Ovary (tissue), 3 donors: ENCODE measurements around the gene CSRP1.

Experiments used
- EP300 ChIP-seq: sonication (generic); formaldehyde crosslinking; IDR thresholded peaks from one replicate; pipeline ENCODE4 v1.6.1; 2017; ENCODE audit warnings: antibody characterized with exemption
- POLR2A ChIP-seq: fragments of 450-650 bp; IDR thresholded peaks from one replicate; pipeline ENCODE4 v1.6.1; 2017; ENCODE audit warnings: antibody characterized with exemption, mild to moderate bottlenecking, moderate library complexity
- TF ChIP-seq, protein P1 (sequence below), 3 donors: fragments of 450-650 bp in 2 of 3; fragments of 200-600 bp in 1 of 3; IDR thresholded peaks; one replicate each; pipeline versions ENCODE4 v1.5.1 to v1.8.0; 2016 to 2022; ENCODE audit warnings: antibody characterized with exemption in 3 of 3, mild to moderate bottlenecking in 1 of 3
- donor health status: DM: no; HTN: no; CAD: no.

DNA sequence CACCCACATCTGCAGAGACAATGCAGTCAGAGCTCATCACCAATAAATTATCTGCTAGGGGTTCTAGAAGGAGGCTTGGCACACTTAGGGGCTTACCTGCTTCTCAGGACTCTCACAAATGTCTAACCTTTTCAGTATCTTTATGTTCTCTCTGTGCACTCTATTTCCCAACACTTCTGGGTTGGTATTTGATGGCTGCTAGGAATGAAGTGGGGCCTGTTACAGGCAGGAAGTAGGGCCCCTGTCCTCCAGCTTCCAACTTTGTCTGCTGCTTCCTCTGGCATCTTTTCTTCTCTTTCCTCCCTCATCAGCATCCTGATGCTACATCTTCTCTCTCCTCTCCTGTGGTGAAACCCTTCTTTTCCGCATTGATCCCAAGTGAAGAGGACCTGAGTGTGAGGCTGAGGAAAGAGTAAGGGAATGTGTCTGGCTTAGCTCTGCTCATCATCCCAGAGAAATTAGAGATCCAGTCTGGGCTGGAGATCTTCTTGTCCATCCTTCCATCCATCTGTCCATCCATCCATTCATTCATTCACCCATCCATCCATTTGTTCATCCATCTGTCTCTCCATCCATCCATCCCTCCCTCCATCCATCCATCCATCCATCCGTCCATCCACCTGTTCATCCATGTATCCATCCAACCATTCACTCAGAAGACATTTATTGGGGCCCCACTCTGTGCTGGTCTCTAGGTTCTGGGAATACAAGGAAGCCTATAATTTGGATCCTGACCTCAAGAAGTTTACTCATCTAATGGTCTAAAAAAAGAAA is 2.9 kb upstream of the CSRP1 start:
- TF ChIP-seq, protein P1, sequence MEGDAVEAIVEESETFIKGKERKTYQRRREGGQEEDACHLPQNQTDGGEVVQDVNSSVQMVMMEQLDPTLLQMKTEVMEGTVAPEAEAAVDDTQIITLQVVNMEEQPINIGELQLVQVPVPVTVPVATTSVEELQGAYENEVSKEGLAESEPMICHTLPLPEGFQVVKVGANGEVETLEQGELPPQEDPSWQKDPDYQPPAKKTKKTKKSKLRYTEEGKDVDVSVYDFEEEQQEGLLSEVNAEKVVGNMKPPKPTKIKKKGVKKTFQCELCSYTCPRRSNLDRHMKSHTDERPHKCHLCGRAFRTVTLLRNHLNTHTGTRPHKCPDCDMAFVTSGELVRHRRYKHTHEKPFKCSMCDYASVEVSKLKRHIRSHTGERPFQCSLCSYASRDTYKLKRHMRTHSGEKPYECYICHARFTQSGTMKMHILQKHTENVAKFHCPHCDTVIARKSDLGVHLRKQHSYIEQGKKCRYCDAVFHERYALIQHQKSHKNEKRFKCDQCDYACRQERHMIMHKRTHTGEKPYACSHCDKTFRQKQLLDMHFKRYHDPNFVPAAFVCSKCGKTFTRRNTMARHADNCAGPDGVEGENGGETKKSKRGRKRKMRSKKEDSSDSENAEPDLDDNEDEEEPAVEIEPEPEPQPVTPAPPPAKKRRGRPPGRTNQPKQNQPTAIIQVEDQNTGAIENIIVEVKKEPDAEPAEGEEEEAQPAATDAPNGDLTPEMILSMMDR (IDR thresholded peaks at IDR 0.05) = no peak
- no peak for TF ChIP-seq POLR2A
- TF ChIP-seq EP300 = no peak
